ENCODE results near the gene FBXL5. TPM values are rescaled to one million over a fixed set of nuclear protein-coding genes. Genes with fewer than 3 reads are reported as not detected.

The FBXL5 gene
- total and polyA plus RNA-seq, 10 donors: 33.8 to 210 (median 105) TPM

GRCh38 chr4:15556511-15557092, 98.6 kb downstream of the FBXL5 start:
- Histone ChIP-seq H3K36me3 (peaks cover 0 to 38% (median 0%) of the 10 kb centered on the region in 6 donors), H3K4me1 (no peaks in the 10 kb centered on the region), H3K27ac (no peak overlapping the region), H3K27me3 (replicated peaks in 1 of 7) (no peaks in the 10 kb centered on the region), H3K4me3 (no peak overlapping the region), H3K9me3 (no peaks in the 10 kb centered on the region)
- intact Hi-C loops (cut with DNase I; ENCODE audit: low total_unique reads): no loop called here
- WGBS, 5 donors: 81 to 97% (median 95%) methylated on average over 4 of the region's 4 CpGs
- TF ChIP-seq POLR2A (IDR thresholded peaks at IDR 0.05) (no peak), CTCF (IDR thresholded peaks at IDR 0.05 in 8 of 11, conservative IDR thresholded peaks at IDR 0.05 in 3 of 11) (no peak), POLR2AphosphoS5 (IDR thresholded peaks at IDR 0.05) (no peak)
- no peak for DNase-seq

Other genes with a start within 250 kb of the FBXL5 start
- 10 to 100 TPM in 4 of 7 donors, 1 to 10 TPM in 3; 3.6 to 22.5 (median 10.8) TPM for gene C1QTNF7, start 227.3 kb downstream of the FBXL5 start, total RNA-seq
- gene C1QTNF7, start 227.3 kb downstream of the FBXL5 start, polyA plus RNA-seq: under 1 TPM; 0.74 to 0.99 (median 0.76) TPM
- 10 to 100 TPM in 2 of 7 donors, 1 to 10 TPM in 5; 2.8 to 16.6 (median 8.7) TPM for gene CC2D2A, start 185.5 kb downstream of the FBXL5 start, total RNA-seq
- 1 to 10 TPM; 2.6 to 3.8 (median 3.1) TPM for gene CC2D2A, start 185.5 kb downstream of the FBXL5 start, polyA plus RNA-seq
- 10 to 100 TPM; 17.4 to 42.0 (median 27.9) TPM for gene FAM200B, start 26.5 kb upstream of the FBXL5 start, total RNA-seq
- 10 to 100 TPM; 28.0 to 39.8 (median 38.6) TPM for gene FAM200B, start 26.5 kb upstream of the FBXL5 start, polyA plus RNA-seq
- 10 to 100 TPM; 12.3 to 54.3 (median 25.1) TPM for gene BST1, start 47.7 kb upstream of the FBXL5 start, total RNA-seq
- 1 to 10 TPM; 3.8 to 5.9 (median 4.8) TPM for gene BST1, start 47.7 kb upstream of the FBXL5 start, polyA plus RNA-seq
- gene CD38, start 123.0 kb upstream of the FBXL5 start, total RNA-seq: 10 to 100 TPM; 45.1 to 92.9 (median 62.7) TPM
- gene CD38, start 123.0 kb upstream of the FBXL5 start, polyA plus RNA-seq: 1 to 10 TPM; 4.9 to 9.5 (median 5.8) TPM